NCI-H82 (cell line): ENCODE measurements around the gene CELF2.

Experiments used
- DNase-seq: peaks from one replicate; lab custom pipeline; 2025; lab: John Stamatoyannopoulos, UW

Gene CELF2

GRCh38 chr10:11058965-11059364 is 41.3 kb downstream of the CELF2 start:
- no peak for DNase-seq

- no peak for DNase-seq
These were observed 46.2 kb downstream of the CELF2 start for GRCh38 chr10:11063856-11064255.

- no peak for DNase-seq
These were observed 47.2 kb downstream of the CELF2 start for GRCh38 chr10:11064832-11065231.

GRCh38 chr10:11065567-11065966 is 47.9 kb downstream of the CELF2 start:
- no peak for DNase-seq

- DNase-seq: no peak
These were observed 48.8 kb downstream of the CELF2 start for GRCh38 chr10:11066520-11066919.

- no peak for DNase-seq
These were observed 51.4 kb downstream of the CELF2 start for GRCh38 chr10:11068861-11069633.

- DNase-seq: no peak
These were observed 55.7 kb downstream of the CELF2 start for GRCh38 chr10:11073410-11073809.

GRCh38 chr10:11074536-11075267 is 57.0 kb downstream of the CELF2 start:
- no peak for DNase-seq

GRCh38 chr10:11076221-11076620 is 58.5 kb downstream of the CELF2 start:
- no peak for DNase-seq

GRCh38 chr10:11080564-11080984 is 62.9 kb downstream of the CELF2 start:
- DNase-seq: no peak

- DNase-seq: no peak
These were observed 63.7 kb downstream of the CELF2 start for GRCh38 chr10:11081408-11081807.

GRCh38 chr10:11082526-11082925 is 64.9 kb downstream of the CELF2 start:
- DNase-seq: no peak

- no peak for DNase-seq
These were observed 65.4 kb downstream of the CELF2 start for GRCh38 chr10:11083051-11083450.

GRCh38 chr10:11085545-11085944 is 67.9 kb downstream of the CELF2 start:
- no peak for DNase-seq

- no peak for DNase-seq
These were observed 68.6 kb downstream of the CELF2 start for GRCh38 chr10:11086177-11086840.

GRCh38 chr10:11087372-11087771 is 69.7 kb downstream of the CELF2 start:
- DNase-seq: no peak

- no peak for DNase-seq
These were observed 71.0 kb downstream of the CELF2 start for GRCh38 chr10:11088709-11089108.

GRCh38 chr10:11089272-11089671 is 71.6 kb downstream of the CELF2 start:
- no peak for DNase-seq

- no peak for DNase-seq
These were observed 73.9 kb downstream of the CELF2 start for GRCh38 chr10:11091517-11092102.

- no peak for DNase-seq
These were observed 76.4 kb downstream of the CELF2 start for GRCh38 chr10:11093771-11094736.

GRCh38 chr10:11095374-11095801 is 77.7 kb downstream of the CELF2 start:
- no peak for DNase-seq
